ENCODE data around the gene TGOLN2.

- TF ChIP-seq CTCF (IDR thresholded peaks at IDR 0.05) = no peak
- TF ChIP-seq POLR2A (IDR thresholded peaks at IDR 0.05) = no peak
Observed at GRCh38 chr2:85302121-85302520, 25.7 kb downstream of the TGOLN2 start.

Data from uterus (tissue), 2 donors.